H9 (cell line): ENCODE data around the gene CEP68. TPM values are rescaled to one million over a fixed set of nuclear protein-coding genes. Genes with fewer than 3 reads are reported as not detected.

Source experiments
- DNase-seq: peaks from one replicate; pipeline ENCODE4 v3.0.0-alpha.2; 2017
- H2AFZ ChIP-seq: one replicate; pipeline ENCODE4 v1.6.1; 2013; ENCODE audit warnings: mild to moderate bottlenecking, low read length, control low read depth, moderate library complexity
- H2AK5ac ChIP-seq: 2 replicates; pipeline ENCODE4 v1.6.1; 2013; ENCODE audit warnings: low read length, control low read depth, mixed read lengths; ENCODE audit not compliant: insufficient read length
- H2BK120ac ChIP-seq: one replicate; pipeline ENCODE4 v1.6.1; 2013; ENCODE audit warnings: low read depth, mild to moderate bottlenecking, low read length, control low read depth, inconsistent platforms; ENCODE audit not compliant: poor library complexity, severe bottlenecking
- H2BK12ac ChIP-seq: 2 replicates; pipeline ENCODE4 v1.6.1; 2013; ENCODE audit warnings: low read length, control low read depth, mixed read lengths, low read depth; ENCODE audit not compliant: insufficient read length
- H2BK15ac ChIP-seq: 2 replicates; pipeline ENCODE4 v1.6.1; 2013; ENCODE audit warnings: low read depth, low read length, control low read depth
- H2BK20ac ChIP-seq: one replicate; pipeline ENCODE4 v1.6.1; 2013; ENCODE audit warnings: low read depth, mild to moderate bottlenecking, low read length, control low read depth, inconsistent platforms; ENCODE audit not compliant: poor library complexity, severe bottlenecking
- H2BK5ac ChIP-seq: 2 replicates; pipeline ENCODE4 v1.6.1; 2013; ENCODE audit warnings: low read length, control low read depth, mixed read lengths; ENCODE audit not compliant: insufficient read length
- H3K14ac ChIP-seq: 2 replicates; pipeline ENCODE4 v1.6.1; 2013; ENCODE audit warnings: low read length, control low read depth; ENCODE audit not compliant: insufficient read depth
- H3K18ac ChIP-seq: 2 replicates; pipeline ENCODE4 v1.6.1; 2013; ENCODE audit warnings: low read depth, mild to moderate bottlenecking, mixed read lengths, low read length, control low read depth; ENCODE audit not compliant: insufficient read length
- H3K23ac ChIP-seq: 2 replicates; pipeline ENCODE4 v1.6.1; 2013; ENCODE audit warnings: low read length, control low read depth, mixed read lengths, low read depth; ENCODE audit not compliant: insufficient read length
- H3K23me2 ChIP-seq: 2 replicates; pipeline ENCODE4 v1.6.1; 2013; ENCODE audit warnings: low read depth, mild to moderate bottlenecking, mixed read lengths, low read length, control low read depth; ENCODE audit not compliant: insufficient read length, poor library complexity, severe bottlenecking
- H3K27ac ChIP-seq: 2 replicates; pipeline ENCODE4 v1.5.1; 2013; ENCODE audit warnings: low read length, control low read depth, mixed read lengths, low read depth; ENCODE audit not compliant: insufficient read length
- H3K27me3 ChIP-seq: 2 replicates; pipeline ENCODE4 v1.6.1; 2013; ENCODE audit warnings: low read length, control low read depth, inconsistent platforms; ENCODE audit not compliant: insufficient read depth
- H3K4ac ChIP-seq: 2 replicates; pipeline ENCODE4 v1.6.1; 2013; ENCODE audit warnings: low read depth, mild to moderate bottlenecking, control low read depth, inconsistent platforms, low read length, moderate library complexity
- H3K4me1 ChIP-seq: 2 replicates; pipeline ENCODE4 v1.6.1; 2013; ENCODE audit warnings: low read length, control low read depth, inconsistent platforms; ENCODE audit not compliant: insufficient read depth
- H3K4me2 ChIP-seq: 2 replicates; pipeline ENCODE4 v1.6.1; 2013; ENCODE audit warnings: low read length, control low read depth, mixed read lengths; ENCODE audit not compliant: insufficient read length, insufficient read depth
- H3K56ac ChIP-seq: 2 replicates; pipeline ENCODE4 v1.6.1; 2013; ENCODE audit warnings: low read depth, mild to moderate bottlenecking, mixed read lengths, low read length, control low read depth; ENCODE audit not compliant: insufficient read length
- H3K79me1 ChIP-seq: 2 replicates; pipeline ENCODE4 v1.6.1; 2013; ENCODE audit warnings: low read depth, mild to moderate bottlenecking, moderate library complexity, low read length, control low read depth, inconsistent platforms; ENCODE audit not compliant: insufficient read depth, poor library complexity, severe bottlenecking
- H3K79me2 ChIP-seq: 2 replicates; pipeline ENCODE4 v1.6.1; 2013; ENCODE audit warnings: low read length, control low read depth, inconsistent platforms; ENCODE audit not compliant: insufficient read depth
- H3K9ac ChIP-seq: 2 replicates; pipeline ENCODE4 v1.6.1; 2013; ENCODE audit warnings: low read length, control low read depth, mixed read lengths; ENCODE audit not compliant: insufficient read length; ENCODE audit errors: extremely low read depth
- H3K9me3 ChIP-seq: one replicate; pipeline ENCODE4 v1.6.1; 2013; ENCODE audit warnings: low read depth, low read length, inconsistent platforms; ENCODE audit not compliant: control insufficient read depth
- H3T11ph ChIP-seq: one replicate; pipeline ENCODE4 v1.6.1; 2013; ENCODE audit warnings: mild to moderate bottlenecking, low read length, control low read depth, inconsistent platforms
- H4K20me1 ChIP-seq: one replicate; pipeline ENCODE4 v1.6.1; 2013; ENCODE audit not compliant: control insufficient read depth, insufficient read length, insufficient read depth
- H4K5ac ChIP-seq: 2 replicates; pipeline ENCODE4 v1.6.1; 2013; ENCODE audit warnings: low read depth, mild to moderate bottlenecking, mixed read lengths, low read length, control low read depth; ENCODE audit not compliant: insufficient read length
- H4K8ac ChIP-seq: replicated peaks from 2 replicates; pipeline ENCODE4 v1.6.1; 2013; ENCODE audit warnings: low read length, control low read depth, mixed read lengths, low read depth; ENCODE audit not compliant: insufficient read length
- H4K91ac ChIP-seq: 2 replicates; pipeline ENCODE4 v1.6.1; 2013; ENCODE audit warnings: low read depth, mild to moderate bottlenecking, moderate library complexity, mixed read lengths, low read length, control low read depth; ENCODE audit not compliant: insufficient read length
- H3K27ac Mint-ChIP-seq, 3 experiments: 2 replicates in 2 of 3; 3 replicates in 1 of 3; pipeline ENCODE4 v1.8.0; 2020 to 2021; ENCODE audit warnings: mixed read lengths in 3 of 3, mild to moderate bottlenecking in 1 of 3, moderate library complexity in 1 of 3
- H3K27me3 Mint-ChIP-seq: 2 replicates; pipeline ENCODE4 v1.8.0; 2021; ENCODE audit warnings: low read depth, mild to moderate bottlenecking, moderate library complexity, mixed read lengths
- H3K36me3 Mint-ChIP-seq, 3 experiments: 2 replicates in 2 of 3; 3 replicates in 1 of 3; pipeline ENCODE4 v1.8.0; 2020 to 2021; ENCODE audit warnings: low read depth in 3 of 3, mixed read lengths in 3 of 3; ENCODE audit not compliant: insufficient read depth in 1 of 3
- H3K4me1 Mint-ChIP-seq, 2 experiments: 2 replicates each; pipeline ENCODE4 v1.8.0; 2020; ENCODE audit warnings: mixed read lengths in 2 of 2
- H3K4me3 Mint-ChIP-seq, 2 experiments: 2 replicates in 1 of 2; 3 replicates in 1 of 2; pipeline ENCODE4 v1.8.0; 2020 to 2021; ENCODE audit warnings: mild to moderate bottlenecking in 2 of 2, mixed read lengths in 2 of 2, moderate library complexity in 1 of 2
- H3K9me3 Mint-ChIP-seq, 2 experiments: 2 replicates in 1 of 2; 3 replicates in 1 of 2; pipeline ENCODE4 v1.8.0; 2020; ENCODE audit warnings: mild to moderate bottlenecking in 2 of 2, mixed read lengths in 2 of 2, moderate library complexity in 1 of 2
- WGBS: extraction: QIAGEN DNeasy Blood & Tissue Kit; methylation state at CpG from one replicate; pipeline ENCODE4 v1.1.7; 2013; ENCODE audit warnings: missing lambda C conversion rate, low lambda C conversion rate, mixed read lengths; ENCODE audit not compliant: insufficient read length; ENCODE audit errors: extremely low coverage; 5-methylcytosine and 5-hydroxymethylcytosine counted together
- total RNA-seq: library from RNA; stranded (reverse); gene quantifications from 2 replicates; pipeline ENCODE4 v1.2.1, GENCODE V29; 2021
- TF ChIP-seq, protein P1 (sequence below): fragments of 200-600 bp; sonication (generic); conservative IDR thresholded peaks from 3 replicates; pipeline ENCODE4 v1.8.0; 2021; ENCODE audit warnings: antibody characterized with exemption, mild to moderate bottlenecking

The CEP68 gene
- total RNA-seq, 1 experiment from 2014 or later: 20.2 TPM

DNA sequence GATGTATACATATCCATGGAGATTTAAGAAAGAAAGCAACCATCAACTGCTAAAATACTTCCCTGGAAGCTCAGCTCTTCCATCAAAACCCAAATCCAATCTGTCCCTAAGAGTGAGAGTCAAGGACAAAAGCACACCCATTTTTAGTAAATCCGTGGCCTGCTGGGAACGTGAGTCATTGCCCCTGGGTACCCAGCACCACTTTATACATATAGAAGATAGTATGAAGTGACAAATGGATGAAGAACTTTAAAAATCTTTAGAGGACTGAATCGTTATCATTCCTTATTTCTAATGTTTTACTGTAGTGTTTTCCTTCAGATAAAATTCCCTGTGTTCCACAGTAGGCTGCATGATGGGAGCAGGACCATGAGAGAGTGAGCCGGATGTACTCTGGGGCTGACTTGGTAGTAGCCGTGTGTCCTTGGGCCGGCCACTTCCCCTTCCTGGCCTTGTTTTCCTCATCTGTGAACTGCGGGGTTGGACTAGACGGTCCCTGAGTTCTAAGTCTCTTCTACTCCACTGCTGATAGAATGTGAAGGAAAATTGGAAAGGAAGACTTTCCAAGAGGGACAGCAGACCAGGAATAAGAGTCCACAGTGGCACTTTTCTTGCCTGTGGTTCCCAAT is 28.5 kb upstream of the CEP68 start:
- no peak overlapping the region for H3K4ac ChIP-seq
- no peak overlapping the region for H3K9ac ChIP-seq
- H3K36me3 Mint-ChIP-seq: no peaks in the 10 kb centered on the region; a peak in 1 of 7 replicates

More for the DNA sequence above, 28.5 kb upstream of the CEP68 start:
- no peak overlapping the region for H3K18ac ChIP-seq
- no peak overlapping the region for H3K4me2 ChIP-seq
- H3K79me2 ChIP-seq: no peaks in the 10 kb centered on the region
- peaks cover 8% of the 10 kb centered on the region for H3K4me1 ChIP-seq
- Mint-ChIP-seq H3K27ac (no peak overlapping the region), H3K4me3 (no peak overlapping the region), H3K9me3 (no peaks in the 10 kb centered on the region), H3K27me3 (peaks cover 2% of the 10 kb centered on the region; the same call in 1 of the 2 replicates), H3K4me1 (peaks cover 26 to 27% of the 10 kb centered on the region in 2 experiments)
- H2AK5ac ChIP-seq: no peak overlapping the region
- no peaks in the 10 kb centered on the region for H3K79me1 ChIP-seq
- H3K23me2 ChIP-seq: no peaks in the 10 kb centered on the region
- H3K23ac ChIP-seq: no peak overlapping the region
- no peak overlapping the region for H3T11ph ChIP-seq
- no peak overlapping the region for H4K5ac ChIP-seq
- H3K27ac ChIP-seq: no peak overlapping the region
- no peak overlapping the region for H4K91ac ChIP-seq
- no peak overlapping the region for H2BK20ac ChIP-seq
- H2BK15ac ChIP-seq: no peak overlapping the region
- no peak overlapping the region for H3K56ac ChIP-seq
- no peaks in the 10 kb centered on the region for H4K20me1 ChIP-seq
- H2BK120ac ChIP-seq: no peak overlapping the region
- H4K8ac ChIP-seq: no peak overlapping the region
- no peak overlapping the region for H3K14ac ChIP-seq
- no peaks in the 10 kb centered on the region for H3K9me3 ChIP-seq
- DNase-seq: no peak
- no peak overlapping the region for H2AFZ ChIP-seq
- H3K27me3 ChIP-seq: no peaks in the 10 kb centered on the region
- no CpG with 5 or more reads among the region's 8 CpGs for WGBS
- no peak overlapping the region for H2BK5ac ChIP-seq
- TF ChIP-seq, protein P1, sequence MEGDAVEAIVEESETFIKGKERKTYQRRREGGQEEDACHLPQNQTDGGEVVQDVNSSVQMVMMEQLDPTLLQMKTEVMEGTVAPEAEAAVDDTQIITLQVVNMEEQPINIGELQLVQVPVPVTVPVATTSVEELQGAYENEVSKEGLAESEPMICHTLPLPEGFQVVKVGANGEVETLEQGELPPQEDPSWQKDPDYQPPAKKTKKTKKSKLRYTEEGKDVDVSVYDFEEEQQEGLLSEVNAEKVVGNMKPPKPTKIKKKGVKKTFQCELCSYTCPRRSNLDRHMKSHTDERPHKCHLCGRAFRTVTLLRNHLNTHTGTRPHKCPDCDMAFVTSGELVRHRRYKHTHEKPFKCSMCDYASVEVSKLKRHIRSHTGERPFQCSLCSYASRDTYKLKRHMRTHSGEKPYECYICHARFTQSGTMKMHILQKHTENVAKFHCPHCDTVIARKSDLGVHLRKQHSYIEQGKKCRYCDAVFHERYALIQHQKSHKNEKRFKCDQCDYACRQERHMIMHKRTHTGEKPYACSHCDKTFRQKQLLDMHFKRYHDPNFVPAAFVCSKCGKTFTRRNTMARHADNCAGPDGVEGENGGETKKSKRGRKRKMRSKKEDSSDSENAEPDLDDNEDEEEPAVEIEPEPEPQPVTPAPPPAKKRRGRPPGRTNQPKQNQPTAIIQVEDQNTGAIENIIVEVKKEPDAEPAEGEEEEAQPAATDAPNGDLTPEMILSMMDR: no peak
- no peak overlapping the region for H2BK12ac ChIP-seq
